OCI-M1 (cell line): ENCODE data around the gene CDK11B.
"Not testable (repeated sequence)": the region's sequence is repeated elsewhere in the genome, so short reads cannot be mapped to it uniquely, and the experiment has no call there.

ENCODE experiments used
- DNase-seq: peaks from one replicate; lab custom pipeline; 2025; lab: John Stamatoyannopoulos, UW

The CDK11B gene

GRCh38 chr1:1683104-1683905 is 24.5 kb upstream of the CDK11B start:
- DNase-seq: no peak

GRCh38 chr1:1680912-1681273 is 22.1 kb upstream of the CDK11B start:
- DNase-seq: no peak

- DNase-seq: no peak
Observed at GRCh38 chr1:1680031-1680911, 21.5 kb upstream of the CDK11B start.

GRCh38 chr1:1678581-1679380 is 20.0 kb upstream of the CDK11B start:
- no peak for DNase-seq

GRCh38 chr1:1677718-1678580 is 19.1 kb upstream of the CDK11B start:
- DNase-seq: no peak

- not testable (repeated sequence) for DNase-seq
Observed at GRCh38 chr1:1676087-1676486, 17.3 kb upstream of the CDK11B start.

DNA sequence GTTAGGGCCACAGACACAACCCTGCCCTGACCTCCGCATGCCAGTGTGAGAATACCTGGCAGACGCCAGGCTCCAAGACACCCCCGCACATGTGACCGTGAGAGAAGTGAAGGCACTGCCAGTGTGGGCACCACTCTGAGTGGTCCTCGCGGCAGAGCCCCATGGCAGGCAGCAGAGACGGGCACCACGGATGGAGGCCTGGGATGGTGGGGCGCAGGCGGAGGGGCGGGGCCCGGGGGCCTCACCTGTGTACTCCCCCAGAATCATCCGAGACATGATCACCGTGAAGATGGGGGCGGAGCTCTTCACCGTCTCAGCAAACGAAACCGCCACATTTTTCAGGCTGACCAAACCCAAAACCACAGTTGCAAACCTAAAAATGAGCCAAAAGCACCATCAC is 16.4 kb upstream of the CDK11B start:
- DNase-seq: not testable (repeated sequence)

GRCh38 chr1:1674806-1675205 is 16.0 kb upstream of the CDK11B start:
- not testable (repeated sequence) for DNase-seq

DNA sequence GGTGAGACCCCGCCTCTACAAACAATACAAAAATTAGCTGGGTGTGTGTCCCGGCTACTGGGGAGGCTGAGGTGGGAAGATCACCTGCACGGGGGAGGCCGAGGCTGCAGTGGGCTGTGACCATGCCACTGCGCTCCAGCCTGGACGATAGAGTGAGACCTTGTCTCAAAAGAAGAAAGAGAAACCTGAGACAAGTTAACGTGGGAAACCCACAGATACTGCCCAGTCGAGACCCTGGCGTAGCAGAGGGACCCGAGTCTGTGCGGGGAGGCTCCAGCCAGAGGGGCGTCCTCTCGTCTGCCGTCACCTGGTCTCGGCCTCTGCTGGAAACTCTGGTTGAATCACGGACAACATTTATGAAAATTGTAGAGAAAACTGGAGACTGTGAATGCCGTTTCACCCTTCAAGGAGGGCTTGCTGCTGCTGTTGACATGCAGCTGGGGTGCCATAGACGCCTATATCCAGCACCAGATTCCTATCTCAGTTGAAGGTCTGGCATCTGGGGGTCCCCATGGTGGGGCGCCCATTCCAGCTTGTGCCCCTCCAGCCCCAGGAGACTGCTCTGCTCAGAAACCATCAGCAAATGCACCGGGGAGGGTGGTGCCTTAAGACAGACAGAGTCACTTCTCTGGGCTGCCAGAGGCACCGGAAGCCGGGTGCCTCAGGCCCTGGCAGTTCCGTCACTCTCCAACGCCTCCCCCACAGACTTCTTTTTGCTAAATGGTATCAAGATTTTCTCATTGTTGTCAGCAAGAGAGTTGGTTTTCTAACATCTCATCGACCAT is 13.6 kb upstream of the CDK11B start:
- DNase-seq: no peak

DNA sequence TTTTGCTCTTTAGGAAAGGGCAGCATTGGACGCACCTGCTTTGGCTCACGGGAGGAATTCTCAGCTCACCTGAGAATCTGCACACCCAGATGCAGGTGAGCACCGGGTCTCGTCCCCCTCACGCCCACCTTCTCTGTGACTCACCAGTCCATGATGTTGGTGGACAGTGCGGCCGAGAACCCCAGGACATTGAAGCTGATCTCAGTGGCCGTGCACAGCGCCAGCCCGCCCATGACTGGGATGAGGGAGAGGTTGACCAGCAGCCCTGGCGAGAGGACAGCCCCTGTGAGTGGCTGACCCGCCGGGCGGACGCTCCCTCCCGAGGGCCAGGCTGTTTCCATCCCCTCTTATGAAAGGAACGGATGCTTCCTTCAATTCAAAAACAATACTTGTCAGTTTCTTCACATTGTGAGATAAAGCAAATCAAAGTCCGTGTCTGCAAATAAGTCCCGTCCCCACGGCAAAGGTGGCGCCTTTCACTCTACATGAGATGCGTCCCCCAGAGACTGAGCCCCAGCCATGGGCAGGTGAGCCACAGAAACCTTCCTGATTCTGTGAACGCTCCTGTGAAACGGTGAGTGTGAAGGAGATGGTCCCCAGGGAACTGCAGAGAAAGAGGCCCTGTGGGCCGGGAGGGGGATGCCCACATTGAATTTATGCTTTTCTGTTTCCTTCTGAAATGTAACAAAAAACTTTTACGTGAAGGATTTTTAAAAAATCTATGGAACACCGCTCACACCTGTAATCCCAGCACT is 12.7 kb upstream of the CDK11B start:
- DNase-seq: no peak

- DNase-seq: no peak
Observed at GRCh38 chr1:1670866-1671265, 12.1 kb upstream of the CDK11B start.

DNA sequence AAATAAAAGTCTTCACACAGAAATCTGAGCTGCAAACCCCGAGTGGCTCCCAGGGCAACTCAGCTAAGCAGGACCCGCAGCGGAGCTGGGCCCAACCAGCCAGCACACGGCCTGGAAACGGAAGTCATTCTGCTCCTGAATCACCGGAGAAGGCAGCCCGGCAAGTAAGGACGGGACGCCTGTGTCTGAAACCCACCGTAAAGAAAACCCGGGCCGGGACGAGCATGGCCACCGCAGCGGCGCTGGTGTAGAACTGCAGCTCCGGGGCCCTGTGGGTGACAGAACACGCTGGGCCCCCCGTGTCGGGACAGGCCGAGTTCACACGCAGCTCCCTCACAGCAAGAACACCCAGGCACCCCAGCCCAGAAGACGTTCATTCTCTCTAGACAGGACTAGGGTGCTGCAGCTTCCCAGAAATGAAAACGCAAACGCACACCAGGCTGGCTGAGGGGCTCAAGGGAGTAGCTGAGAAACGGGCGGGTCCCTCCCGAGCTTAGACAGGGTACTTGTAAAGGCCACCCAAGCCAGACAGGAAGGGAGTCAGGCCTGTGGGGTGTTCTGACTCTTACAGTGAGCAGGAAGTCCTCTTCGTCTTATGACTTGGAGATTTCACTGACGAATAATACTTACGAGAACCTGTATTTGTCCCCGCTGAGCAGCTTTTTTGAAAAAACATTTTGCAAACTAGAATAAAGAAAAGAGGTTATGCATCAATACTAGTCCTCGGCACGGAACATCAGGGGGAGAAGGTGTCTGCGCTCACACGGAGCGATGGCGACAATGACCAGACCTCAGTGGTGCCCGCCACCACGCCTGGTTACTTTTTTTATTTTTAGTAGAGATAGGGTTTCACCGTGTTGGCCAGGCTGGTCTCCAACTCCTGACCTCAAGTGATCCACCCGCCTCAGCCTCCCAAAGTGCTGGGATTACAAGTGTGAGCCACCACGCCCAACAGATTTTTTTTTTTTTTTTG is 10.9 kb upstream of the CDK11B start:
- no peak for DNase-seq

- DNase-seq: no peak
Observed at GRCh38 chr1:1666526-1666925, 7.7 kb upstream of the CDK11B start.

DNA sequence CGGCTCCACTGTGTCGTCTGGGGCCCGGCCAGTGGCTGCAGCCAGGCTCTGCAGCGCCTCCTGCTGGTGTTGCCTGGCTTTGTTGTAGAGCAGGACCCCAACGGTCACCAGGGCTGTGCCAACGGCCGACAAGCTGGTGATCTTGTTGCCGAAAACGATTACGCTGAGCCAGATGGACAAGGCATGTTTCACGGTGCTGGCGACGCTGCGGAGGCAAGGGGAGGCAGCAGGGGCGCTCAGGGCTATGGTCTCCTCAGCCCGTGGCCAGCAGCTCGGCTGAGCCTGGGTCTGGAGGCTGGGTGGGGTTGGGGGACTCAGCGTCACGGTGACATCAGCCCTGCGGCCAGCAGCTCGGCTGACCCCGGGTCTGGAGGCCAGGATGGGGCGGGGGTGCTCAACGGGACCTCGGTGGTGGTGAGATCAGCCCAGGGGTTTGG is 7.0 kb upstream of the CDK11B start:
- DNase-seq: peak; percentile 8

DNA sequence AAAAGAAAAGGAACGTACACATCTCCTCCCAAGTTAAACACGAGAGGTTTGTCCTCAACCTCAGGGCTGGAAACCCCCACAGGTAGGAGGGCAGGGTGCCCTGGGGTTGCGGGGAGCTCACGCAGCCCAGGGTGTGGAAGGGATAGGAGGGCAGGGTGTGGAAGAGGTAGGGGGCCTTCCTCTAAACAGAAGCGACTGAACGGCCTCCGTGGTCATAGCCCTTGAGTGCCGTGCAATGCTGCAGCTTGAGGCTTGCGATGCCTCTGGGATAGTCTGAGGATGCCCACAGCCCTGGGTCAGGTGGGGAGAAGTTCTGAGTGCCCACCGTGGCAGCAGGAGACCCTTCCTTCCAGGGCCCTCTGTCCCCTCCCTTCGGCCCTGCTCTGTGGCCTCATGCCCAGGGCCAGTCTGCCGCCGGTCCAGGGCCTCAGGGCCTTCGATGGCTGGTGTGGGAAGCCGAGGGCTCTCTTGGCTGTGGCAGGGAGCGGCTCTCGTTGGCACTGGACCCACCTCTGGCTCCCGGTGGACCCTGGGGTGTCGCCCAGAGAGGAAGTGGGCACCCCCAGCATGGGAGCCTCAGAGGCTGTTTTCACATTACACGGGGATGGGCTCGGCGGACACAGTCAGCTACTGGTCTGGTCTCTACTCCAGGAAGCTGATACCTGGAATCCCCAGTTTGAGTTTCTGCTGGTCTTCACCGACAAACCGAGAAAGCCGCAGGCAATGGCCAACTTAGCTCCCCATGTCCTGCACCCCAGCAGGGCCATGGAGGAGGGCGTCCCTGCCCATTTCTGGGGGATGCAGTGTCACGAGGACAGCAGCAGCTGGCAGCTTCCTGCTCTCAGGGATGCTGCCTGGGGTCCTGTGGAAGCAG is 6.4 kb upstream of the CDK11B start:
- DNase-seq: no peak

GRCh38 chr1:1664318-1664717 is 5.5 kb upstream of the CDK11B start:
- not testable (repeated sequence) for DNase-seq

GRCh38 chr1:1662830-1663560 is 4.2 kb upstream of the CDK11B start:
- not testable (repeated sequence) for DNase-seq
